ENCODE results near the gene PMF1.
A peak's percentile ranks its signal among the peaks of the same experiment; 100 is the strongest.
"Not testable (repeated sequence)": the region's sequence is repeated elsewhere in the genome, so short reads cannot be mapped to it uniquely, and the experiment has no call there.

The PMF1 gene, protein sequence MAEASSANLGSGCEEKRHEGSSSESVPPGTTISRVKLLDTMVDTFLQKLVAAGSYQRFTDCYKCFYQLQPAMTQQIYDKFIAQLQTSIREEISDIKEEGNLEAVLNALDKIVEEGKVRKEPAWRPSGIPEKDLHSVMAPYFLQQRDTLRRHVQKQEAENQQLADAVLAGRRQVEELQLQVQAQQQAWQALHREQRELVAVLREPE

DNA sequence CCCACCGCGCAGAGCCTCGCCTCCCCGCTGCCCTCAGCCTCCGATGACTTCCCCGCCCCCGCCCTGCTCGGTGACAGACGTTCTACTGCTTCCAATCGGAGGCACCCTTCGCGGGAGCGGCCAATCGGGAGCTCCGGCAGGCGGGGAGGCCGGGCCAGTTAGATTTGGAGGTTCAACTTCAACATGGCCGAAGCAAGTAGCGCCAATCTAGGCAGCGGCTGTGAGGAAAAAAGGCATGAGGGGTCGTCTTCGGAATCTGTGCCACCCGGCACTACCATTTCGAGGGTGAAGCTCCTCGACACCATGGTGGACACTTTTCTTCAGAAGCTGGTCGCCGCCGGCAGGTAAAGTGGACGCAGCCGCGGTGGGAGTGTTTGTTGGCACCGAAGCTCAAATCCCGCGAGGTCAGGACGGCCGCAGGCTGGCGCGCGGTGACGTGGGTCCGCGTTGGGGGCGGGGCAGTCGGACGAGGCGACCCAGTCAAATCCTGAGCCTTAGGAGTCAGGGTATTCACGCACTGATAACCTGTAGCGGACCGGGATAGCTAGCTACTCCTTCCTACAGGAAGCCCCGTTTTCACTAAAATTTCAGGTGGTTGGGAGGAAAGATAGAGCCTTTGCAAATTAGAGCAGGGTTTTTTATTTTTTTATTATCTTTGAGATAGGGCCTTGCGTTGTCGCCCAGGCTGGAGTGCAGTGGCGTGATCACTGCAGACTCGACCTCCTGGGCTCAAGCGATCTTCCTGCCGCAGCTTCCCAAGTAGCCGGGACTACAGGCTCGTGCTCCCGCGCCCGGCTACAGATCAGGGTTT is at the start of gene PMF1:
Gene PMF1 (plus strand): TSS at position 175 of the 811 bp plus-strand sequence. CDS start 9 bp downstream, at position 184.
- peak; percentile 95 for DNase-seq (ENCODE audit: low read depth)

- no peak for DNase-seq (ENCODE audit: low read depth)
Measured at GRCh38 chr1:156163712-156164111, 49.1 kb upstream of the PMF1 start.

DNA sequence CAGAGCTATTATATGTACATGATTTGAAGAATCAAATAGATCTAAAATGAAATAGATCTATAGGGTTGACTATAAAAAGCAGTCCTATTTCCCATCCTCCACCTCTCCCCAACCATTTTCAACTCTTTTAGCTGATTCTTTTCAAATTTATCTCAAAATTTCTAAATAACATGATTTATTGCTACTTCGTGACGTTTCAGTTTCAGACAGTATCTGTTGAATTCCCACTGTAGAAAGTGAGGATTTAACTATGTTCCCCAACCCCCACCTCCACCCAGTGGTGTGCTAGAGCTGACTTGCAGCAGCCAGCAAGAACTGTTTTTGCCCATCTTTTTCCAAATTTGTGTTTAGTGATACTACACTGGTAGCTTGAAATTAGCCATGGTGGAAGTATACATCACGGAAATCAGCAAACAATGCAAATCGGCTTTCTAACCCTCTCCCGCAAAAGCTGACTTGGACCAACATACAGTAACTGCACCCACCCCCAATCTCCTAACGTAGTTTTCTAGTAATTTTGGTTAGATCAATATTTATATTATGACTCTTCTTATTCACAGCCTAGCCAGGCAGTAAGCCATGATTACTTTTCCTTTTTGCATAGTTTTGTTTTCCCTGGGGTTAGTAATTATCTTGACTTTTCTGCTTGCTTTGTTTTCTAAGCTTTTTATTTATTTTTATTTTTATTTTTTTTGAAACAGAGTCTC is 48.5 kb upstream of the PMF1 start:
- peak; percentile 48 for DNase-seq (ENCODE audit: low read depth)

GRCh38 chr1:156165083-156165482 is 47.7 kb upstream of the PMF1 start:
- no peak for DNase-seq (ENCODE audit: low read depth)

- no peak for DNase-seq (ENCODE audit: low read depth)
Measured at GRCh38 chr1:156167536-156167935, 45.3 kb upstream of the PMF1 start.

DNA sequence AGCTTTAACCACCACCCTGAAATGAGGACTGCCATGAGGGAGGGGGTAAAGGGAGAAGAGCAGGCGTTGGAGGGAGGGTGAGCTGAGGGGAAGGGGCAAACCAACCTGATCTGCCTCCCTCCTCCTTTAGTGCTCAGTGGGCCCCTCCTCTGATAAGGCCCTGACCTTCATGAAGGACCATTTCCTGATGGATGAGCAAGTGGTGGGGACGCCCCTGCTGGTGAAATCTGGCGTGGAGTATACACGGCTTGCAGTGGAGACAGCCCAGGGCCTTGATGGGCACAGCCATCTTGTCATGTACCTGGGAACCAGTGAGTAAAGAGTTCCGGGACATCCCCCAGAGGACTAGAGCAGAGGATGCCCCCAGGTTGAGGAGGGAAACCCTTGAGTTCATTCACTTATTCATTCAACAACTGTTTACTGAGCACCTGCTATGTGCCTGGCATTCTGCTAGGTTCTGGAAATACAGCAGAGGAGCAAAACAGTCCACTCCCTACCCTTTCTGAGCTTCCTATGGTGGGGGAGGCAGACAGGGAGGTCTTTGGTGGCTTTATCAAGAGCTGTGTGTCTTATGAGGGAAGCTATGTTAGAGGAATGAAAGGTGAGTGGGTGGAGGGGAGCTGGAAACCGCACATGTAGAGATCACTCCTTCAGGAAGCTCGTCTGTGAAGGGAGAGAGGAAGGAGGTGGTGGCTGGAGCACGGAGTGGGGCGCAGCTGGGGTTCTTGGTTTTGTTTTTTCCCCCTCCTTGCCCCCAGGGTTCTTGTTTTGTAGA is 39.9 kb upstream of the PMF1 start:
- no peak for DNase-seq (ENCODE audit: low read depth)

- DNase-seq (ENCODE audit: low read depth) = no peak
Measured at GRCh38 chr1:156176610-156177210, 36.1 kb upstream of the PMF1 start.

GRCh38 chr1:156177919-156178654 is 34.7 kb upstream of the PMF1 start:
- no peak for DNase-seq (ENCODE audit: low read depth)

GRCh38 chr1:156180471-156180870 is 32.3 kb upstream of the PMF1 start:
- no peak for DNase-seq (ENCODE audit: low read depth)

- DNase-seq (ENCODE audit: low read depth) = not testable (repeated sequence)
Measured at GRCh38 chr1:156181391-156181924, 31.3 kb upstream of the PMF1 start.

DNA sequence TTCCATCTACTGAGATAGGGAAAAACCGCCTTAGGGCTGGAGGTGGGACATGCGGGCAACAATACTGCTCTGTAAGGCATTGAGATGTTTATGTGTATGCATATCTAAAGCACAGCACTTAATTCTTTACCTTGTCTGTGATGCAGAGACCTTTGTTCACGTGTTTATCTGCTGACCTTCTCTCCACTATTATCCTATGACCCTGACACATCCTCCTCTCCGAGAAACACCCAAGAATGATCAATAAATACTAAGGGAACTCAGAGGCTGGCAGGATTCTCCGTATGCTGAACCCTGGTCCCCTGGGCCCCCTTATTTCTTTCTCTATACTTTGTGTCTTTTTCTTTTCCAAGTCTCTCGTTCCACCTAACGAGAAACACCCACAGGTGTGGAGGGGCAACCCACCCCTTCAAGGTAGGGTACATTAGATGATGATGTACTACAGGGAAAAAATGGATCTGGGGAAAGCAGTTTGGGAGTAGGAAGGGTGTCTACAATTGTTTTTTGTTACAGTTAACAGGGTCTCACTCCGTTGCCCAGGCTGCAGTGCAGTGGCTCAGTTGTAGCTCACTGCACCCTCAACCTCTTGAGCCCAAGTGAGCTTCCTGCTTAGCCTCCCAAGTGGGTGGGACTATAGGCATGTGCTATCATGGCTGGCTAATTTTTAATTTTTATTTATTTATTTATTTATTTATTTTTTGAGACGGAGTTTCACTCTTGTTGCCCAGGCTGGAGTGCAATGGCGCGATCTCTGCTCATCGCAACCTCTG is 30.6 kb upstream of the PMF1 start:
- not testable (repeated sequence) for DNase-seq (ENCODE audit: low read depth)

DNA sequence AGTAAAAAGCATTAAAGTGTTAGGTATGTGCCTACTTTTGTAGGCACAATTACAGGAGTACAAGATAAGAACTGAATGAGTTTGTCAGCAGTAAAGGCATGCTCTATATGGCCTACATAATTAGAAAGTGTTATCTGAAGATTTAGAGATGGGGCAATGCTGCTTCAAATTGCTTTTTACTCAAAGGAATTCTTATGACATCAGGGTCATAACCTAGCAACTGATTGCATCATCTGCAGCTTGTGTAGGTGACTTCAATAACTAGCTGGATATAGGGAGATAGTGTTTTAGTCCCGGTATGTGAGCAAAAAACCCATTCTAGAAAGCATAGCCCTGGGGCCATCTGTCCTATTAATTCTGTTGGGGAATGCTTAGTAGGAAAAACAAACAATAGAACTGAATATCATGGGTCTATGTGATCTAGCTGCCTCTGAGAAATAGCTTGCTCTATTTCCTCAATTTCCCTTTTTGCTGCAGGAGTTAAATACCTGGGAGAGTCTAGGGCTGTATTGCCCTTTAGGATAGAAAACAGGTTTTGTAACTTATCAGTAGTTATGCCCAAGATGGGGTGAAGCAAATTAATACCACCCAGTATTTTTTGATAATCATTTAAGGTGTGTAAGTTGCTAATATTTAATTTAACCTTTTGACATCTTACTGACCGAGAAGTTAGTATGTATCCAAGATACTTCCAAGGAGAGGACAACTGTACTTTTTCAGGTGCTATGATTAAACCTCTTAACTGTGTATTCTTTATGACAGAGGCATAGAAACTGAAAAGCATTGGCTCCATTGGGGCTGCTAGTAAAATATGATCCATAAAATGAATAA is 26.2 kb upstream of the PMF1 start:
- DNase-seq (ENCODE audit: low read depth) = not testable (repeated sequence)

DNA sequence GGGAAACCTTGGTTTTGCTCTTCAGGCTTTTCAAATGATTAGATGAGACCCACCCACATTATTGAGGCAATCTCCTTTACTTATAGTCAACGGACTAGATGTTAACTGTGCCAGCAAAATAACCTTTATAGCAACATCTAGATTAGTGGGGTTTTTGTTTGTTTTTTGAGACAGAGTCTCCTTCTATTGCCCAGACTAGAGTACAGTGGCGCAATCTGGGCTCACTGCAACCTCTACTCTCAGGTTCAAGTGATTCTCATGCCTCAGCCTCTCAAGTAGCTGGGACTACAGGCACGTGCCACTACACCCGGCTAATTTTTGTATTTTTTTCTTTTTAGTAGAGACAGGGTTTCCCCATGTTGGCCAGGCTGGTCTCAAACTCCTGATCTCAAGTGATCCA is 22.5 kb upstream of the PMF1 start:
- DNase-seq (ENCODE audit: low read depth) = not testable (repeated sequence)

- DNase-seq (ENCODE audit: low read depth) = no peak
Measured at GRCh38 chr1:156191292-156191964, 21.4 kb upstream of the PMF1 start.

DNA sequence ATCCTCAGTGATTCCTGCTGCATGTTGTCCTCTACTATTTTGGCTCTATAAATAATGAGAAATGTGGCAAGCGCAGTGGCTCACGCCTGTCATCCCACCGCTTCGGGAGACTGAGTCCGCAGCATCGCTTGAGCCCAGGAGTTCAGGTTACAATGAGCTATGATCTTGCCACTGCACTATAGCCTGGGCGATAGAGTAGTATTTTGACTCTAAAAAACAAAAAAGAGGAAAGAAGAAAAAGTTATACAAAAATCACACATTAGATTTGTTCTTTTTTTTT is 19.7 kb upstream of the PMF1 start:
- DNase-seq (ENCODE audit: low read depth) = no peak

DNA sequence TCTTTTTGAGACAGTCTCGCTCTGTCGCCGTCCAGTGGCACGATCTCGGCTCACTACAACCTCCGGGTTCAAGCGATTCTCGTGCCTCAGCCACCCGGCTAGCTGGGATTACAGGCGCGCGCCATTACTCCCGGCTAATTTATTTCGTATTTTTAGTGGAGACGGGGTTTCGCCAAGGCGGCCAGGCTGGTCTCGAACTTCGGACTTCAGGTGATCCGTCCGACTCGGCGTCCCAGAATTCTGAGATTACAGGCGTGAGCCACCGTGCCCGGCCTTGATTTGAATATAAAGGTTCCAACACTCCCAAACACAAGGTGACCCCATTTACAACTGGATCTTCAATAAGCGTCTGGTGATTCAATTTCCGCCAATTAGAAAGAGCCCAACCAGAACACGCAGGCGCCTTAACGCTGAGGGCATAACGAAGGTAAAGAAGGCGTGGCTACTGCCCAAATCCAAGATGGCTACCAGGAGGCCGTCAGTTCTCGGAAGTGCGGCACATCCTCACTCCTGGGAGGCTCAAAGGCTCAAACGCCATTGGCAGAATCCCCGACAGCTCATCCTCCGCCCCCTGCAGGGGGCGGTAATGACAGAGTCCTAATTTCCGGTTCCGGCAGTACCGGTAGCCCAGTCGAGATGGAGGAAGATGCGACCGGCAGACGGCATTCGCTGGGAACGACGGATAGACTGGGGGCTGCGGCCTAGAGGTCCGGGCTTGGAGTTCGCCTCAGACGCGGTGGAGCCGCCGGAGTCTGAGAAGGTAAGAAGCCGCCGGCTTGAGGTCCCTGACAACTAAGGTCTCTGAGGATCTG is 19.1 kb upstream of the PMF1 start, which contains the start of gene SLC25A44:
Gene SLC25A44 (plus strand): TSS at position 617 of the 812 bp plus-strand sequence. CDS start 5,744 bp downstream, outside the sequence.
- peak; percentile 97 for DNase-seq (ENCODE audit: low read depth)

DNA sequence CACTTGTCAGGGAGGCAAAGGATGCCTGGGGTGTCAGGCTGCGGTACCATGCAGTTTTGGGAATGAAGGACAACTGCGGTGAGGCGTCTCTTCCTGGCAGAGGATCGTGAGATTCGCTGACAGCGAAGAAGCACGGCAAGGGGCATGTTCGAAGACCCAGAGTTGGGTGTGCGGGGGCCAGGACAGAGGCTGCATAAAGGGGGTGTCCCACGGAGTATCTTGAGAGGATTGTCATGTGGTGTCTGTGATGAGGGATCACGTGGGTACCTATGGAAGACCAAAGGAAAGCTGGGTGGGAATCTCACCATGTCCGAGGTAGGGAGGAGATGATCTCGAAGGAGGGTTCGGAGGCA is 18.5 kb upstream of the PMF1 start:
- DNase-seq (ENCODE audit: low read depth) = no peak

DNA sequence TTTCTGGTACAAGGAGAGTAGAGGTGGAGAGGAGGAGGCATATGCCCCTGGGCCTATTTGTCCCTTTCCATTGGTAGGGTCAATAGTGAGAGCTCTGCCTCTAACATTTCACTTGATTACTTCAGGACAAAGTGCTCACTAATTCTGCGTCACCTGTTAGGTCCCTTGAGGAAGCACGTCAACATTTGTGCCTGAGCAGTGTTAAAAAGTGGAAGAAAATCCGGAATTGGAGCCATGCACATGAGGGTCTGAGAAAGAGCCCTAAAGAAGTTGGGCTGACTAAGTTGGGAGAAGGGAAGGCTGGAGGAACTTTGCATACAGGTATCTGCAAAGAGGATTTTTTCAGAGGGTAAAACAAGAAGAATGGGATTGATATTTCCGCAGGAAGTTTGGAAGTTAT is 17.0 kb upstream of the PMF1 start:
- DNase-seq (ENCODE audit: low read depth) = no peak

All from stromal cell of bone marrow (primary cell).